Gastroesophageal sphincter (tissue), 4 donors: ENCODE measurements around the gene LSR. TPM values are rescaled to one million over a fixed set of nuclear protein-coding genes. Genes with fewer than 3 reads are reported as not detected.
"Not testable (repeated sequence)": the region's sequence is repeated elsewhere in the genome, so short reads cannot be mapped to it uniquely, and the experiment has no call there.

Source experiments
- ATAC-seq: fragments of 150-250 bp; one replicate; pipeline ENCODE4 v1.9.1; 2016; ENCODE audit warnings: mild to moderate bottlenecking, moderate library complexity
- H3K27ac ChIP-seq, 4 donors: fragments of 200-600 bp; sonication (generic) in 3 of 4; 1 replicate in 3 of 4; 2 replicates in 1 of 4; pipeline ENCODE4 v1.5.1; 2016 to 2019
- H3K27me3 ChIP-seq: fragments of 200-600 bp; sonication (generic); one replicate; pipeline ENCODE4 v1.5.1; 2019
- H3K36me3 ChIP-seq, 2 donors: fragments of 200-600 bp; sonication (generic); one replicate each; pipeline ENCODE4 v1.5.1; 2019; ENCODE audit warnings: control low read depth in 1 of 2
- H3K4me1 ChIP-seq, 3 donors: fragments of 200-600 bp; sonication (generic); 1 replicate in 2 of 3; 2 replicates in 1 of 3; pipeline ENCODE4 v1.5.1; 2016 to 2019; ENCODE audit warnings: control low read depth in 2 of 3
- H3K4me3 ChIP-seq, 2 donors: fragments of 200-600 bp; sonication (generic); one replicate each; pipeline ENCODE4 v1.5.1; 2019; ENCODE audit warnings: mild to moderate bottlenecking in 1 of 2, moderate library complexity in 1 of 2
- H3K9me3 ChIP-seq, 3 donors: fragments of 200-600 bp; sonication (generic); one replicate each; pipeline ENCODE4 v1.5.1; 2017 to 2019; ENCODE audit warnings: control low read depth in 2 of 3
- EP300 ChIP-seq: sonication (generic); formaldehyde crosslinking; IDR thresholded peaks from one replicate; pipeline ENCODE4 v1.6.1; 2017; ENCODE audit warnings: antibody characterized with exemption, mild to moderate bottlenecking
- POLR2A ChIP-seq, 2 donors: fragments of 450-650 bp; IDR thresholded peaks; one replicate each; pipeline ENCODE4 v1.6.1; 2017; ENCODE audit warnings: antibody characterized with exemption in 2 of 2, mild to moderate bottlenecking in 2 of 2, moderate library complexity in 1 of 2
- POLR2AphosphoS5 ChIP-seq: sonication (generic); formaldehyde crosslinking; IDR thresholded peaks from one replicate; pipeline ENCODE4 v1.6.1; 2017; ENCODE audit warnings: antibody characterized with exemption
- WGBS, 2 donors: methylation state at CpG; one replicate each; pipeline ENCODE4 v1.1.5; 2018; ENCODE audit warnings: low coverage in 1 of 2; 5-methylcytosine and 5-hydroxymethylcytosine counted together
- total RNA-seq, 4 donors: library from RNA; depleted of rRNA; stranded (reverse); fragments of >200 nt; gene quantifications; one replicate each; pipeline ENCODE4 v1.1.0, GENCODE V29; 2016
- TF ChIP-seq, protein P1 (sequence below), 4 experiments: fragments of 200-600 bp in 2 of 4; fragments of 450-650 bp in 2 of 4; sonication (generic) in 1 of 4; IDR thresholded peaks; one replicate each; pipeline ENCODE4 v1.5.1; 2017 to 2019; ENCODE audit warnings: antibody characterized with exemption in 4 of 4, mild to moderate bottlenecking in 2 of 4, moderate library complexity in 2 of 4

Gene LSR
- total RNA-seq, 4 donors from 2014 or later: 3.3 to 6.6 (median 5.2) TPM

DNA sequence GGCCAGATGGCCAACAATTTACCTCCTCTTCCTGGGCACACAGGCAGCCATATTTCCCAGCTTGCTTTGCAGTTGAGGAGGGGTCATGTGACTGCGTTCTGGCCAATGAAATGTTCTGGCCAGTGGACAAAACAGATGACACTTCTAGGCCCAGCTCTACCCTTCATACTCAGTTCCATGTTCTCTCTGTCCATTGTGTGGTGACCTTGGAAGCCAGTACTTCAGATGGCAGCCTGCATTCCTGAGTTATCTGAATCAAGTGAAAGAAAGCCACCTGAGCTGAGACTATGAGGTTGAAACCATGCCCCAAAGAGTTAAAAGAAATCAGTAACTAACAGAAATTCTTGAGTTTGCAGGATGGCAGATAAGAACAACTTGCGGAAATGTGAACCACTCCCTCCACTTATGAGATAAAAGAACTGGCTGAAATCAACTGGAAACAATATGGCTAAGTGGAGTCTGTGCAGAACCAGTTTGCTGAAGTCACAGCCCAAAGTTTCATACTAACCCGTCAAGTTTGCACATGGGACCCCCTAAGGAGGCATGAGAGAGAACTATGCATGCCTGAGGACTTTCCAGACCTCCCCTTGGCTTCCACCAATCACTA is 28.4 kb upstream of the LSR start:
- Histone ChIP-seq H3K27me3 (peaks cover 15% of the 10 kb centered on the region), H3K4me3 (no peak overlapping the region), H3K4me1 (no peaks in the 10 kb centered on the region), H3K27ac (no peak overlapping the region), H3K36me3 (no peaks in the 10 kb centered on the region), H3K9me3 (peaks cover 0 to 25% (median 0%) of the 10 kb centered on the region in 3 donors)
- no peak for ATAC-seq
- WGBS, 2 donors: 0 to 73% methylated on average over 2 of the region's 3 CpGs
- TF ChIP-seq, protein P1, sequence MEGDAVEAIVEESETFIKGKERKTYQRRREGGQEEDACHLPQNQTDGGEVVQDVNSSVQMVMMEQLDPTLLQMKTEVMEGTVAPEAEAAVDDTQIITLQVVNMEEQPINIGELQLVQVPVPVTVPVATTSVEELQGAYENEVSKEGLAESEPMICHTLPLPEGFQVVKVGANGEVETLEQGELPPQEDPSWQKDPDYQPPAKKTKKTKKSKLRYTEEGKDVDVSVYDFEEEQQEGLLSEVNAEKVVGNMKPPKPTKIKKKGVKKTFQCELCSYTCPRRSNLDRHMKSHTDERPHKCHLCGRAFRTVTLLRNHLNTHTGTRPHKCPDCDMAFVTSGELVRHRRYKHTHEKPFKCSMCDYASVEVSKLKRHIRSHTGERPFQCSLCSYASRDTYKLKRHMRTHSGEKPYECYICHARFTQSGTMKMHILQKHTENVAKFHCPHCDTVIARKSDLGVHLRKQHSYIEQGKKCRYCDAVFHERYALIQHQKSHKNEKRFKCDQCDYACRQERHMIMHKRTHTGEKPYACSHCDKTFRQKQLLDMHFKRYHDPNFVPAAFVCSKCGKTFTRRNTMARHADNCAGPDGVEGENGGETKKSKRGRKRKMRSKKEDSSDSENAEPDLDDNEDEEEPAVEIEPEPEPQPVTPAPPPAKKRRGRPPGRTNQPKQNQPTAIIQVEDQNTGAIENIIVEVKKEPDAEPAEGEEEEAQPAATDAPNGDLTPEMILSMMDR (IDR thresholded peaks at IDR 0.05): no peak
- TF ChIP-seq EP300 (no peak), POLR2A (IDR thresholded peaks at IDR 0.05) (no peak), POLR2AphosphoS5 (no peak)

DNA sequence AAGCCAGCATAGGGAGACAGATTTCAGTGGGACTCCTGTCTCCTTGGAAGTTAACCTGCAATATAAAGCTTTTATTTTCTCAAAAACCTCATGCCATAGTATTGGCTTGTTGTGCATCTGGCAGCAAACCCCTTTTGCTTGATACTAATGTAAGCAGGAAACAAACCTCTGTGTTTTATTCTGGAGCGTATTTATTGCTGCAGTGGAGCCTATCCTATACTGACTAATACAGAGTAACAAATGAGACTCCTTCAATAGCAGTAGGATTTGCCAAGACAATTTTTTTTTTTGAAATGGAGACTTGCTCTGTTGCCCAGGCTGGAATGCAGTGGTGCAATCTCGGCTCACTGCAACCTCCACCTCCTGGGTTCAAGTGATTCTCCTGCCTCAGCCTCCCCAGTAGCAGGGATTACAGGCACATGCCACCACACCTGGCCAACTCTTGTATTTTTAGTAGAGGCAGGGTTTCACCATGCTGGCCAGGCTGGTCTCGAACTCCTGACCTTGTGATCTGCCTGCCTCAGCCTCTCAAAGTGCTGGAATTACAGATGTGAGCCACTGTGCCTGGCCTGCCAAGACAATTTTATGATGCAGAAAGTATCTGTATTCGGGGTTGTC is 27.7 kb upstream of the LSR start:
- H3K27me3 ChIP-seq: peaks cover 22% of the 10 kb centered on the region
- H3K36me3 ChIP-seq, H3K27ac ChIP-seq, H3K4me1 ChIP-seq, H3K4me3 ChIP-seq, ATAC-seq: not testable (repeated sequence)
- WGBS, 2 donors: 83 to 96% methylated on average over 3 to 4 of the region's 4 CpGs
- H3K9me3 ChIP-seq: peaks cover 0 to 25% (median 0%) of the 10 kb centered on the region in 3 donors

DNA sequence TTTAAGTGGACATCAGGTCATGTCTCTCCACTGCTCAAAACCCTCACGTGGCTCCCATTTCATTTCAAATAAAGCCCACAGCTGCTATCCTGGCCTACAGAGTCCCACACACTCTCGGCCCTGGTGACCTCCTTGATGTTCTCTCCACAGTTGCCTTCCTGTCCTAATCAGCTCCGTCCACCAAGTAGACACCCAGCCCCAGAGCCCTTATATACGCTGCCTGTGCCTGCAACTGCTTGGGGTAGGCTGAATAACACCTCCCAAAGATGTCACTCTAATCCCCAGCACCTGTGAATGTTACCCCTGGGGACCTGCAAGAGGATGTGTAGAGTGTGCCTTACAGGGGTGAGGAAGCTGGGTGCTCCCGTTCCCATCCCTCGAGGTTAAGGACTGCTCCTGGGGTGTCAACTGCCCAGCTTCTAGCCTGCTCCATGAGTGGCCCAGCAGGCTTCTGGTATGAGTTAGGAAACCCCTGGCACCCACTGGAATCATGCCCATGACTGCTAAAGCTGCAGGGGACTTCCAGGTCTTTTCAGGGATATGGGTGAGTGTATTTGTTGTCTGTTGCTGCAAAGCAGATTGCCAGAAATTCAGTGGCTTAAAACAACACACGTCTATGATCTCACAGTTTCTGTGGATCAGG is 26.3 kb upstream of the LSR start:
- Histone ChIP-seq H3K36me3 (no peaks in the 10 kb centered on the region), H3K4me3 (no peak overlapping the region), H3K27me3 (peaks cover 32% of the 10 kb centered on the region), H3K9me3 (peaks cover 0 to 19% (median 0%) of the 10 kb centered on the region in 3 donors), H3K27ac (no peak overlapping the region), H3K4me1 (no peaks in the 10 kb centered on the region)
- no peak for ATAC-seq
- TF ChIP-seq, protein P1 (IDR thresholded peaks at IDR 0.05): no peak
- TF ChIP-seq POLR2A (IDR thresholded peaks at IDR 0.05): no peak
- no peak for TF ChIP-seq EP300
- WGBS, 2 donors: 78 to 84% methylated on average over 3 to 7 of the region's 7 CpGs

DNA sequence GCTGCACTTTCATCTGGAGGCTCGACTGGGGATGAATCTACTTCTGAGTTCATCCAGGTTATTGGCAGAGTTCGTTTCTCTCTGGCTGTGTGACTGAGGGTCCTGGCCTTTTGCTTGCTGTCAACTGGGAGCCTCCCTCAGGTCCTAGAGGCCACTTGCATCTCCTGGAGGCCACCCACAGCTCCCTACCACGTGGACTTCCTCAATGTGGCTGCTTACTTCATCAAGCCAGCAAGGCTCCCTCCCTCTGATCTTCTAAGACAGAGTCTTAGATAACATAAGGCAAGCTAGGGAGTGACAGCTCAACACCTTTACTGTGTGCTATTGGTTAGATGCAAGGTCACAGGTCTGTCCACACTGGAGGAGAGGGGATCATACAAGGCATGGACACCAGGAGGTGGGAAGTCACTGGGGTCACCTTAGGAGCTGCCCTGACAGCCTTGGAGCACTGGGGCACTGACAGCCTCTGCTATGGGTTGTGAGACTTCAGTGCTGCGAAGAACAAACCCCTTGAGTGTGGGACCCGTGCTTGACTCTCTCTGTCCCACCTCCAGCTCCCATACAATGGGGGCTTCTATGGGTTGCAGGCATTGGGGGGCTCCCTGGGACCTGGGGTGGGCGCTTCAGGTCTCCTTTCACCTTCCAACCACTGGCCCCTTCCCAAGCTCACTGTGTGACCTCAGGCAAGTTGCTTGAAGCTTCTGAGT is 25.6 kb upstream of the LSR start:
- no peak overlapping the region for H3K4me3 ChIP-seq
- no peaks in the 10 kb centered on the region for H3K36me3 ChIP-seq
- peaks cover 37% of the 10 kb centered on the region for H3K27me3 ChIP-seq
- H3K4me1 ChIP-seq: no peaks in the 10 kb centered on the region
- ATAC-seq: no peak
- no peak for TF ChIP-seq EP300
- TF ChIP-seq POLR2AphosphoS5: no peak
- TF ChIP-seq, protein P1 (IDR thresholded peaks at IDR 0.05): no peak
- TF ChIP-seq POLR2A (IDR thresholded peaks at IDR 0.05): no peak
- peaks cover 0 to 16% (median 0%) of the 10 kb centered on the region in 3 donors for H3K9me3 ChIP-seq
- no peak overlapping the region for H3K27ac ChIP-seq
- 33 to 40% methylated on average over 1 to 2 of the region's 6 CpGs for WGBS, 2 donors

DNA sequence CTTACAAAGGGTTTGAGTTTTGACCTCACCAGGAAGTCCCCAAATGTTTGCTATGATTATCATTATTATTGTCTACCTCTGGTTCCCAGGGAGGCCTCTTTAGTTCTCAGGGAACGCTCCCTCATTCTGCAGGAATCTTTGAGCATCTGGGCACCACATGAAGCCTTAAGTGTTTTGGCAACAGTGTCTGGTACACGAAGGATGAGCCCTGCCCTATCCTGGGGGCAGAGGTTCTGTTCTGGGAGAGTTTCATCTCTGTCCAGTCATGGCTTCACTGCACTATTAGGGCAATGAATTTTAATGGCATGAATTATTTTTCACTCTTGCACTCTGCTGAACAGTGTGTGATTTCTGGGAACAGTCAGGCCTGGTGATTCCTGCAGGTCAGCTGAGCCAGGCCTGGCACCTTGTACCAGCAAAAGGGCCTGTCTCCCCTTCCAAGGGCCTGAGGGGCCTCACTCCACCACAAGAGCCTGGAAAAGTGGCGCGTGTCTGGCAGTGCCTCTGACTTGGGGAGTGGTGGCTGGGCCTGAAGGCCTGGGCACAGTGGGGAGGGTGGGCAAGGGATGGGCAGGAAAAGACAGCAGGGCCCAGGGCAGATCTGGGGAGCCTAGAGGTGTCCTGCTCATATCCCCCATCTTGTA is 24.8 kb upstream of the LSR start:
- H3K9me3 ChIP-seq: peaks cover 0 to 15% (median 0%) of the 10 kb centered on the region in 3 donors
- no peak overlapping the region for H3K4me3 ChIP-seq
- H3K27ac ChIP-seq: no peak overlapping the region
- ATAC-seq: no peak
- TF ChIP-seq POLR2A (IDR thresholded peaks at IDR 0.05): no peak
- no peak for TF ChIP-seq EP300
- no peak for TF ChIP-seq POLR2AphosphoS5
- TF ChIP-seq, protein P1 (IDR thresholded peaks at IDR 0.05): no peak
- H3K36me3 ChIP-seq: no peaks in the 10 kb centered on the region
- H3K27me3 ChIP-seq: peaks cover 44% of the 10 kb centered on the region
- H3K4me1 ChIP-seq: no peaks in the 10 kb centered on the region
- 58 to 75% methylated on average over 1 to 2 of the region's 4 CpGs for WGBS, 2 donors
